PC-3 (cell line): ENCODE data around the gene GAPDH. TPM values are rescaled to one million over a fixed set of nuclear protein-coding genes. Genes with fewer than 3 reads are reported as not detected.

Source experiments
- ATAC-seq: fragments of 200-7000 bp; cut with Tn5 transposase; 2 replicates; pipeline ENCODE4 v1.9.1; 2020; ENCODE audit warnings: mild to moderate bottlenecking, moderate library complexity
- BruUV-seq: library from RNA; stranded (reverse); fragments of 400-500 nt; replicated peaks from 2 replicates; lab custom pipeline; 2021; lab: Mats Ljungman, UMichigan
- CTCF ChIA-PET: fragments of 300-600 bp; sonication (Branson Sonifier 250); formaldehyde crosslinking; loops from one replicate; lab custom pipeline; 2022; ENCODE audit warnings: antibody characterized with exemption; lab: Charles Lee
- POLR2A ChIA-PET: fragments of 300-600 bp; sonication (Branson Sonifier 250); formaldehyde crosslinking; loops from one replicate; lab custom pipeline; 2022; ENCODE audit warnings: antibody characterized with exemption; ENCODE audit not compliant: unreplicated experiment; lab: Charles Lee
- DNase-seq: peaks from one replicate; pipeline ENCODE4 v3.0.0-alpha.2; 2015
- H2AFZ ChIP-seq: fragments of 300-600 bp; sonication (generic); 2 replicates; pipeline ENCODE4 v1.6.0; 2016; ENCODE audit warnings: antibody characterized with exemption, low read length
- H3F3A ChIP-seq: fragments of 300-600 bp; sonication (generic); one replicate; pipeline ENCODE4 v1.6.0; 2017; ENCODE audit warnings: antibody characterized with exemption, low read length, control low read depth, mild to moderate bottlenecking; ENCODE audit not compliant: unreplicated experiment
- H3K27ac ChIP-seq: fragments of 300-600 bp; sonication (generic); 2 replicates; pipeline ENCODE4 v1.5.1; 2016; ENCODE audit warnings: mild to moderate bottlenecking, low read length
- H3K27me3 ChIP-seq: fragments of 300-600 bp; sonication (generic); 2 replicates; pipeline ENCODE4 v1.6.1; 2016; ENCODE audit warnings: low read length, mixed read lengths
- H3K36me3 ChIP-seq: fragments of 300-600 bp; sonication (generic); 2 replicates; pipeline ENCODE4 v1.6.1; 2016; ENCODE audit warnings: low read depth, mixed run types, low read length, mixed read lengths
- H3K4me1 ChIP-seq: fragments of 300-600 bp; sonication (generic); 2 replicates; pipeline ENCODE4 v1.5.1; 2016; ENCODE audit warnings: low read length; ENCODE audit not compliant: insufficient read depth
- H3K4me2 ChIP-seq: fragments of 300-600 bp; sonication (generic); 2 replicates; pipeline ENCODE4 v1.6.0; 2016; ENCODE audit warnings: low read length
- H3K4me3 ChIP-seq: fragments of 300-600 bp; sonication (generic); 2 replicates; pipeline ENCODE4 v1.5.1; 2016; ENCODE audit warnings: mild to moderate bottlenecking, low read length, mixed read lengths
- H3K79me2 ChIP-seq: fragments of 300-600 bp; sonication (generic); 2 replicates; pipeline ENCODE4 v1.6.1; 2017; ENCODE audit warnings: low read length, mixed read lengths
- H3K9ac ChIP-seq: fragments of 300-600 bp; sonication (generic); 2 replicates; pipeline ENCODE4 v1.6.0; 2016; ENCODE audit warnings: mild to moderate bottlenecking, low read length
- H3K9me2 ChIP-seq: fragments of 300-600 bp; sonication (generic); replicated peaks from 2 replicates; pipeline ENCODE4 v1.6.1; 2016; ENCODE audit warnings: mixed run types, low read length, mixed read lengths
- H3K9me3 ChIP-seq: fragments of 300-600 bp; sonication (generic); 2 replicates; pipeline ENCODE4 v1.6.1; 2016; ENCODE audit warnings: low read length, mixed read lengths
- H4K20me1 ChIP-seq: fragments of 300-600 bp; sonication (generic); 2 replicates; pipeline ENCODE4 v1.6.1; 2016; ENCODE audit warnings: low read length, mixed read lengths
- CTCF ChIP-seq: fragments of 300-600 bp; sonication (generic); conservative IDR thresholded peaks from 2 replicates; pipeline ENCODE4 v1.5.1; 2017; ENCODE audit warnings: antibody characterized with exemption, low read depth, mild to moderate bottlenecking, low read length
- EZH2 ChIP-seq: fragments of 300-600 bp; sonication (generic); IDR thresholded peaks from one replicate; pipeline ENCODE4 v1.6.1; 2017; ENCODE audit warnings: antibody characterized with exemption, mild to moderate bottlenecking, low read length; ENCODE audit not compliant: unreplicated experiment
- EZH2phosphoT487 ChIP-seq: fragments of 300-600 bp; sonication (generic); IDR thresholded peaks from 2 replicates; pipeline ENCODE4 v1.6.1; 2018; ENCODE audit warnings: mild to moderate bottlenecking, antibody characterized with exemption, low read length, borderline replicate concordance
- intact Hi-C: fragments of 100-400 bp; cut with micrococcal nuclease; formaldehyde crosslinking; loops from 2 replicates; pipeline ENCODE4 v1.9.0; 2023
- total RNA-seq: library from RNA; depleted of rRNA; stranded (reverse); fragments of >200 nt; gene quantifications from 2 replicates; pipeline ENCODE4 v1.2.3, GENCODE V29; 2014

The GAPDH gene
- total RNA-seq, 1 experiment from 2014 or later, result 7,326 TPM

DNA sequence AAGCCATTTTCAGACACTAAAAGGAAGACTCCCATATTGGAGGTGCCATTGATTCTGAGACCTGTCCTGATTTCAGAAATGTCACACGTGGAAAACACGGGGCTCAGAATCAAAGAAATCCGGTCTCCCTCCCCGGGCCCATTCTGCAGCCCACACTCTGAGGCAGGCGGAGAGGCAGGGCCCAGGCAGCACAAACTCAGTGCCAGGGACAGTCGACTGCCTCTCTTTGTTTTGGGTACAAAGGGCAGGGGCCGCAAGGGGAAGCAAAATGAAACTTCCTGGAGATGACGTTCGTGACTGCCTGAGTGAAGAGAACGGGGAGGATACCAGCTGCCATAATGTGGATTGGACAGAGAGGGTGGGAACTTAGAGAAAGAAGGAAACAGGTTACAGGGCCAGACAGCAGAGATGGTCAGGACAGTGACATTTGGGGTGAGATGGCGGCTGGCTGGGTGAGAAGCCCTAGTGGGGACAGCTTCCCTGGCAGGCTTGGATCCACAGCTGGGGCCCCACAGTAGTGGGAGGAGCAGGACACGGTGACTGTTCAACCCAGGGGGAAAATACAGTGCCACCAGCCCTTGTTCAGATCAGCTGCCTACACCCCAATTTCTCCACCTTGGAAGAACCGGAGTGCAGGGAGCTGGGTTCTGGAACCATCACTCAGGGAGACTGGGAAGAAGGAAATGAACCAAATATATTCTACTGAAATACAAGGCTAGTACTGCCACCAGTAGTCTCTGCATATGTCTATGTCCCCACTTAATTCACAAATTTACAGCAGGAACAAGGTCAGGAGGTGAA is 8.1 kb downstream of the GAPDH start:
- Histone ChIP-seq H3K4me1 (peaks cover 10% of the 10 kb centered on the region), H3F3A (peaks cover 8% of the 10 kb centered on the region), H2AFZ (no peak overlapping the region), H3K27ac (no peak overlapping the region), H3K4me3 (no peak overlapping the region), H4K20me1 (peaks cover 15% of the 10 kb centered on the region), H3K9ac (no peak overlapping the region), H3K4me2 (no peak overlapping the region), H3K79me2 (0 out of 2 replicates have a peak, but pooled peaks cover 1% of the 10 kb centered on the region), H3K27me3 (no peaks in the 10 kb centered on the region), H3K36me3 (peaks cover 9% of the 10 kb centered on the region), H3K9me3 (no peaks in the 10 kb centered on the region), H3K9me2 (no peaks in the 10 kb centered on the region)
- intact Hi-C loops, result no loop called here
- DNase-seq, result no peak
- no peak for ATAC-seq
- TF ChIP-seq EZH2 (no peak), CTCF (no peak), EZH2phosphoT487 (no peak)
- BruUV-seq, result no TSS peak
- ChIA-PET CTCF (no interaction called here), POLR2A (no interaction called here)

DNA sequence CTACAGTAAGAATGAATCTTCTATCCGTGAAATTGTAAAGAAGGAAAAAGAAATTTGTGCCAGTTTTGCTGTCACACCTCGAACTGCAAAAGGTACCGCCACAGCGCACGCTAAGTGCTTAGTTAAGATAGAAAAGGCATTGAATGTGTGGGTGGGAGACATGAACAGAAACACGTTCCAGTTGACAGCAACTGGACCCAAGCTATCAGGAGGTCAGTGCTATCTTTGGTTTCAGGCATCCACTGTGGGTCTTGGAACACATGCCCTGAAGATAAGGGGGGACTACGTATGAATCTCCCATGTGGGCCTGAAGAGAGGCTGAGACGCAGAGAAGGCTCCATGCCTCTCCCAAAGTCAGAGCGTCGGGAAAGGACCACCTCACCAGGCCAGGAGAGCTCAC is 11.7 kb downstream of the GAPDH start:
- H4K20me1 ChIP-seq, result no peaks in the 10 kb centered on the region
- intact Hi-C loops, result no loop called here
- H3F3A ChIP-seq, result no peaks in the 10 kb centered on the region
- no peaks in the 10 kb centered on the region for H3K27me3 ChIP-seq
- H3K9me2 ChIP-seq, result no peaks in the 10 kb centered on the region
- H3K4me2 ChIP-seq, result no peak overlapping the region
- CTCF ChIA-PET, result no interaction called here
- no peak overlapping the region for H3K27ac ChIP-seq
- no peak for DNase-seq
- TF ChIP-seq CTCF (no peak), EZH2 (no peak), EZH2phosphoT487 (no peak)
- POLR2A ChIA-PET, result no interaction called here
- no peaks in the 10 kb centered on the region for H3K36me3 ChIP-seq
- ATAC-seq, result no peak
- no peaks in the 10 kb centered on the region for H3K9me3 ChIP-seq
- no peak overlapping the region for H3K9ac ChIP-seq
- no peak overlapping the region for H2AFZ ChIP-seq
- no peak overlapping the region for H3K4me3 ChIP-seq
- H3K4me1 ChIP-seq, result peaks cover 19% of the 10 kb centered on the region
- H3K79me2 ChIP-seq, result no peaks in the 10 kb centered on the region
- BruUV-seq, result no TSS peak

GRCh38 chr12:6547566-6547965 is 13.2 kb downstream of the GAPDH start:
- TF ChIP-seq EZH2phosphoT487, result no peak
- no peak for TF ChIP-seq CTCF
- no peak for TF ChIP-seq EZH2
- no peaks in the 10 kb centered on the region for H4K20me1 ChIP-seq
- H3K4me2 ChIP-seq, result peak overlapping the region; percentile 54
- intact Hi-C loops, result no loop called here
- H3K36me3 ChIP-seq, result no peaks in the 10 kb centered on the region
- no peaks in the 10 kb centered on the region for H3F3A ChIP-seq
- H3K9me3 ChIP-seq, result no peaks in the 10 kb centered on the region
- H3K4me1 ChIP-seq, result peaks cover 19% of the 10 kb centered on the region
- ATAC-seq, result no peak
- no TSS peak for BruUV-seq
- no peaks in the 10 kb centered on the region for H3K27me3 ChIP-seq
- 0 out of 2 replicates have a peak overlapping the region, but pooled peaks have one; percentile 10 for H2AFZ ChIP-seq
- ChIA-PET POLR2A (interaction anchor here (0.6 kb wide), 1 partner anchor 12 kb away, joined by 3 read pairs; no protein-coding TSS in a partner anchor), CTCF (no interaction called here)
- 0 out of 2 replicates have a peak overlapping the region, but pooled peaks have one; percentile 5 for H3K27ac ChIP-seq
- H3K9ac ChIP-seq, result no peak overlapping the region
- DNase-seq, result no peak
- no peak overlapping the region for H3K4me3 ChIP-seq
- H3K9me2 ChIP-seq, result no peaks in the 10 kb centered on the region
- no peaks in the 10 kb centered on the region for H3K79me2 ChIP-seq
